GM12874 (cell line): ENCODE measurements around the gene CPSF7.

Experiments
- CTCF ChIP-seq: IDR thresholded peaks from 2 replicates; pipeline ENCODE4 v1.5.1; 2011; ENCODE audit warnings: low read depth, mild to moderate bottlenecking, control low read depth, low read length, moderate library complexity; ENCODE audit not compliant: insufficient read depth

Gene CPSF7

DNA sequence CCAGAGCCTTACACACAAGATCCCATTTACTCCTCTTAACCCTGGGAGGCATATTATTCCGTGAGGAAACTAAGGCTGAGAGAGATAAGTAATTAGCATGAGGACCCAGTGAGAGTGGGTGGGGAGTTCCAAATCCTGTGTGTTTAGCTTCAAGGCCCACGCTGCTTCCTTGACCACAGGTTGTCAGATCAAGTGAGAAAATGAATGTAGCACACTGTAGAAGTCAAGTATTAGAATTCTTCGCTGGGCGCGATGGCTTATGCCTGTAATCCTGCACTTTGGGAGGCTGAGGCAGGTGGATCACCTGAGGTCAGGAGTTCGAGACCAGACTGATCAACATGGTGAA is 71.9 kb downstream of the CPSF7 start:
- no peak for TF ChIP-seq CTCF

DNA sequence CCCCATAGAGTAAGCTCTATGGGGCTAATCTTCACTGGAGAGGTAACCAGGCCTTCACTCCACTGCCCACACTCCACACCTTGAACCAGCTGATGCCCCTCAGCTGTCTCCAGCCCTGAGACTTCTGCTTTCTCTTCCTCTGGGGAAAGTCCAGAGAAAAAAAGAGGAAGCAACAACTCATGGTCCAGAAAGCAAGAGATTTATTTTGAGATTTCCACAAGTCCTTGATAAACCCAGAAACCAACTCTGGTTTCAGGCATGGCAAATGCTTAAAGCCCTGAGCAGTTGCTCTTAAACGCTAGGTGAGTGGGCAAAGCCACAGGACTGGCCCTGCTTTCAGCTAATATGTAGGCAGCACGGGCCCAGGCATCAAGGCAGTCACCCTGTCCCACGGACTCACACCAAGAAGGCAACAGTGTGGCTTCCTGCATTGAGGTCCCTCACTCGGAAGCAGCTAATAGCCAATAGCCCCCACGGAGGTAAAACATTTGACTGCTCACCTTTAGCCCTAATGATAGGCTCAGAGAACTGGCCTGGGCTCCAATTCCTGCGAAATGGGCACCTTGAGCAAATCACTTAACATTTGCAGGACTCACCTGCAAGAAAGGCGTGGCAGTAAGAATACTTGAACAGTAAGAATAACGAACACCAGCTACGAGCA is 72.4 kb downstream of the CPSF7 start:
- no peak for TF ChIP-seq CTCF

- TF ChIP-seq CTCF, result no peak
Observed at GRCh38 chr11:61356706-61357105, 73.1 kb downstream of the CPSF7 start.

GRCh38 chr11:61354208-61354607 is 75.6 kb downstream of the CPSF7 start:
- no peak for TF ChIP-seq CTCF

DNA sequence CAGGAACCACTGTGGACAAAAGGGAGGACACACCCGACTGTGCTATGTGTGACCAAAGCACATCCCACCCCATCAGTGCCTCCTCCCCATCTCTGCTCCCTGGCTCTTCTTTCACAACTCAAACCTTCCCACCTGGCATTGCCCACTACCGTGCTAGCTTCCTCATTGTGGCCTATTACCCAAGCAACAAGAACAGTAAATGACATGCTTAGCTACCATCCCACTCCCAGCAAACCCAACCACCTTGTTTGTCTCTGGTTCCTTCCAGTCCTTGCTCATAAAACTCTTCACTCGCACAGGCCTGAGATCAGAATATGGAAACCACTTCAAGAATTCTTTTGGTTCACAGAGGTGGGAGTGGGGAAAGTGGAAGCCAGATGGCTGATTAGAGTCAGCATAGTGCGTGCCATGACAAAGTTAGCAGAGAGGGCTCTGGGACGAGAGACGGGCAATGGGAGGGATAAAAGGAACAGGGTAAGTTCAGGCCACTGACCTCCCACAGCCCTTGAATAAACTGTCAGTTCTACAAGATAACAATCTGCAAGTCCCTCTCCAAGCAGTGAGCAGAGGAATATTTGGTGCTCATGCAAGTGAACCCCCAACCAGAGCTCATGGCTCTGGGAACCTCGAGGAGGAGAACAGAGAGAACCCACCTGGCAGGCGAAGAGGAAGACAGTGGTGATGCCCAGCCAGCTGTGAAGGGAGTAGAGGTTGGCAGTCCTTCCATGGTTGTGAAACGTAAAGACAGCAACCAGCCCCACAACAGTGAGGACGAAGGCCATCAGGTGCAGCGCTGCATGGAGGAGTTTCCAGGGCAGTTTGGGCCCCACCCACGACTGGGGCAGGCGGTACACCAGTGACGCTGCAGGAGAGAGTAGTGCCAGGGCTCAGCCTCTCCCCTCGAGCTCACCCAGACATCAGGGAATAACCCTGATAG is 76.4 kb downstream of the CPSF7 start:
- TF ChIP-seq CTCF, result no peak
